NCI-H2227 treated with DMSO at 0.1 percent for 48 hours (cell line): Measurements from ENCODE around the gene TRIM52.

ENCODE experiments used
- DNase-seq: peaks from one replicate; lab custom pipeline; 2025; lab: John Stamatoyannopoulos, UW

TRIM52 gene

DNA sequence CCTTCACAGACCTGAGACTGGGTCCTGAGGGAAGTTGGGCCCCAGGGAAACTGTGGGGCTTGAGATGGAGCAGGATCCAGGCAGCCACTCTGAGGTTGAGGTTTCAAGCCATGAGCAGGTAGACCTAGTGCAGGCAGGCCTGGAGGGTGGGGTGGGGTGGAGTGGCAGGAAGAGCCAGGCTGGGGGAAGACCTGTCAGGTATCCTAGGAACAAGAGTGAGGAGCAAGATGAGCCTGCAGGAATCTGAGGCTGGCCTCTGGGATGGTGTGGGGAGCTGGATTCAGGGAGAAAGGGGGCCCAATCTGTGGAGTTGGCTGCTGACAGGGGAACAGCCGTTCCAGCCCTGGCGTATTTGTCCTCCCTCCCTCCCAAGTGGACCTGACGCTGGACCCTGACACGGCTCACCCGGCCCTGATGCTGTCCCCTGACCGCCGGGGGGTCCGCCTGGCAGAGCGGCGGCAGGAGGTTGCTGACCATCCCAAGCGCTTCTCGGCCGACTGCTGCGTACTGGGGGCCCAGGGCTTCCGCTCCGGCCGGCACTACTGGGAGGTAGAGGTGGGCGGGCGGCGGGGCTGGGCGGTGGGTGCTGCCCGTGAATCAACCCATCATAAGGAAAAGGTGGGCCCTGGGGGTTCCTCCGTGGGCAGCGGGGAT lies 27.0 kb downstream of the TRIM52 start:
- no peak for DNase-seq

DNA sequence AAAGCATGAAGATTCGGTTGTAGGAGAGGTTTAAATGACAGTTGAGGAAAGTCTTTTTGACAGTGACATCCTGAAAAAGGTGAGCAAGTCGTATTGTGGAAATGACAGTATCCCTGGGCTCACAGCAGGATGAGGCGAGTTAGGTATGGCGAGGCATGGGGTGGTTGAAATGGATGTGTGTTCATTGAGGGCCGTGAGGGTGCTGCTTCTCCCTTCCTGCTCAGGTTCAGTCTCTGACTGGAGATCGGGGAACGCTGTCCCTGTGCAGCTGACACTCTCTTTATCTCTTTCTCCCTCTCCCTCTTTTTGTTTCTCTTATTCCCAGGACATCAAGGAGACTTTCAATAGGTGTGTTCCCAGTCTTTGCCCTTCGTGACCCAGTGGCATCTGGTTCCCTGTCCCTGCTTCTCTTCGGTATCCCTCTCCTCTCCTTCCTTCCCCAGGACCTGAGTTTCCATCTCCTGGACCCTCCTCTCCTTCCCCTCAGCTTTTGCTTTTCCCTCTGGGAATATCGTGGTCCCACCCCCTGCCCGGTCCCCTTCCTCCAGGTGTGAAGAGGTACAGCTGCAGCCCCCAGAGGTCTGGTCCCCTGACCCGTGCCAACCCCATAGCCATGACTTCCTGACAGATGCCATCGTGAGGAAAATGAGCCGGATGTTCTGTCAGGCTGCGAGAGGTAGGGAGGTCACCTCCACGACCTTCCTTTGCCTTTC lies 27.7 kb downstream of the TRIM52 start:
- no peak for DNase-seq

DNA sequence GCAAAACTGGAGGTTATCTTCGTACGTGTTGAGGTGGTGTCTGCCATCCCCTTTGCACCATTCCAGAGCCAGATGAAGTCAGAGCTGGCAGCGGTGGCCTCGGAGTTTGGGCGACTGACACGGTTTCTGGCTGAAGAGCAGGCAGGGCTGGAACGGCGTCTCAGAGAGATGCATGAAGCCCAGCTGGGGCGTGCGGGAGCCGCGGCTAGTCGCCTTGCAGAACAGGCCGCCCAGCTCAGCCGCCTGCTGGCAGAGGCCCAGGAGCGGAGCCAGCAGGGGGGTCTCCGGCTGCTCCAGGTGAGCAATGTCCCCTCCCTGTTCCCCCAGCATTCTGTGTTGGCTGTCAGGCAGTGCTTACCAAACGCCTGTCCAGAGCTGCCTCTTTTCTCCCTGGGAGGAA lies 28.4 kb downstream of the TRIM52 start:
- DNase-seq = no peak

DNA sequence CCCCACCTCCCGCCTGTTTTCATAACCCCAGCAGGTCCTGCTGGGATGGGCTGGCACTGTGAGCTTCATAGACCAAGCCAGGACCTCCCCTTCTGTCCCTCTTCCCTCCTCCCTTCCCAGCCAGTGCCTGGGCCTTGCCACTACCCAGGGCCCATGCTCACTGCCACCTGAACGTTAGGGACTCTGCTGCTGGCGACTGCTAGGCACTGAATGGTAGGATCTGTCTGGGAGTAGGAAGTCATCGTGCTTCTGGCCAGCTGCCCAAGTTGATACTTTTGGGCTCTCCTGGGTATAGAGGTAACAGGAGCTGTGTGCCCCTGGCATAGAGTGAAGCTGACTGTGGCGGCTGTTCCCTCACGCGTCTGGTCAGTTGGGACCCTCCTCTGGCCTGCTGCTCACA lies 29.5 kb downstream of the TRIM52 start:
- DNase-seq = no peak

DNA sequence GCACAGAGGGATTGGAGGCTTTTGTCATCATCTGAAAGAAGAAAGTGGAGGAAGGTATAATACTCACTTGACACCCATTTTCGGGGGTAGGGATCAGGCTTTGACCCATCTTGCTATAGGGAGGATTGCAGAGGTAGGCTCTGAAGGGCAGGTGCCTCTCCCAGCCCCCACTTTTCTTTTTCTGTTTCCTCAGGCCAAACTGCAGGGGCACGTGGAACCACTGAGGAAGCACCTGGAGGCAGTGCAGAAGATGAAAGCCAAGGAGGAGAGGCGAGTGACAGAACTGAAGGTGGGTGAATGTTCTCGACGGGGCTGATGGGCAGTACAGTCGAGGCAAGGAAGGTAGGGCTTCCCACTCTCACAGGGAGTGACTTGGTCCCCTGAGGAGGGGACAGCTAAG lies 30.4 kb downstream of the TRIM52 start:
- no peak for DNase-seq

DNA sequence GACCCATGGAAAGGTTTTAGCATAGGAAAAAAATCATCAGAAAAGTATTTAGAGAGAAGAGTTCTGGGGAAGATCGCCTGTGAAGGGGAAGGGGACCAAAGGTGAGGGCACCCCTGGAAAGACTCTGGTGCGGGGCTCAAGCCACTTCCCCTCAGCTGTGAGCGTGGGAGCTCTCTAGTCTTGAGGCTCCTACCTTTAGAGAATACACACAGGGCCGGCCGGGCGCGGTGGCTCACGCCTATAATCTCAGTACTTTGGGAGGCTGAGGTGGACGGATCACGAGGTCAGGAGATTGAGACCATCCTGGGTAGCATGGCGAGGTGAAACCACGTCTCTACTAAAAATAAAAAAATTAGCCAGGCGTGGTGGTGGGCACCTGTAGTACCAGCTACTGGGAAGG lies 30.9 kb downstream of the TRIM52 start:
- DNase-seq = no peak

DNA sequence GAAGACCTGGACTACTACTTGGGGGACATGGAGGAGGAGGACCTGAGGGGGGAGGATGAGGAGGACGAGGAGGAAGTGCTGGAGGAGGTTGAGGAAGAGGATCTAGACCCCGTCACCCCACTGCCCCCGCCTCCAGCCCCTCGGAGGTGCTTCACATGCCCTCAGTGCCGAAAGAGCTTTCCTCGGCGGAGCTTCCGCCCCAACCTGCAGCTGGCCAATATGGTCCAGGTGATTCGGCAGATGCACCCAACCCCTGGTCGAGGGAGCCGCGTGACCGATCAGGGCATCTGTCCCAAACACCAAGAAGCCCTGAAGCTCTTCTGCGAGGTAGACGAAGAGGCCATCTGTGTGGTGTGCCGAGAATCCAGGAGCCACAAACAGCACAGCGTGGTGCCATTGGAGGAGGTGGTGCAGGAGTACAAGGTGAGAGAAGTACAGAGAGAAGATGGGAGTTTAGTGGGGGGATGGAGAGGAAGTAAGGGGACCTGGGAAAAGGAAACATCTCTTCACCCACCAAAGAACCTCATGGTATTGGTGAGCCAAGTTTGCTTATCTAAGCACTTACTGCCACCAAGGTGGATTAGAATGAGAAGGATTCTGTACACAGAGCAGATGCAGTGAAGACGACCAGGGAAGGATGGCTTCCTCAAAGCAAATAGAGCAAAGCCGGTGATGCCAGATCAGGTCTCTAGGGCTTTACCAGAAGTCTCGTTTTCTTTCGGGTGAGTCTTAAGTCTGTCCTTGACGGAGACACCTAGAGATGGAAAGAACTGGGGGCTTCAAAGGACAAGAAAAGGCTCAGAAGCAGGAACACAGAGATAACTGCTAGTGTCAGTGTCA lies 36.3 kb downstream of the TRIM52 start:
- DNase-seq = no peak

DNA sequence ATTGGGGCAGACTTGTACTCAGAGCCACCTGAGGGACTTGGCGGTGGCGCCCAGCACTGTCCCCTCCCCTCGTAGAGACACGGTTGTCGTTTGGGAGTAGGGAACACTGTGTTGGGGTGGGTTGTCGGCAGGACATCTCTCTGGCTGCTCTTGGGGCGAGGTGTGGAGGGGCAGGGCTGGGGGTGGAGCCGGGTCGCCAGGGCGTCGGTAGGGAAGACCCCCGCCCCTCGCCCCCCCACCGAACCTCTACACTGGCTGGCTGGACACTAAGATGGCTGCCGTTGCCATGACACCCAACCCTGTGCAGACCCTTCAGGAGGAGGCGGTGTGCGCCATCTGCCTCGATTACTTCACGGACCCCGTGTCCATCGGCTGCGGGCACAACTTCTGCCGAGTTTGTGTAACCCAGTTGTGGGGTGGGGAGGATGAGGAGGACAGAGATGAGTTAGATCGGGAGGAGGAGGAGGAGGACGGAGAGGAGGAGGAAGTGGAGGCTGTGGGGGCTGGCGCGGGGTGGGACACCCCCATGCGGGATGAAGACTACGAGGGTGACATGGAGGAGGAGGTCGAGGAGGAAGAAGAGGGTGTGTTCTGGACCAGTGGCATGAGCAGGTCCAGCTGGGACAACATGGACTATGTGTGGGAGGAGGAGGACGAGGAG lies 37.1 kb downstream of the TRIM52 start:
- DNase-seq = no peak

DNA sequence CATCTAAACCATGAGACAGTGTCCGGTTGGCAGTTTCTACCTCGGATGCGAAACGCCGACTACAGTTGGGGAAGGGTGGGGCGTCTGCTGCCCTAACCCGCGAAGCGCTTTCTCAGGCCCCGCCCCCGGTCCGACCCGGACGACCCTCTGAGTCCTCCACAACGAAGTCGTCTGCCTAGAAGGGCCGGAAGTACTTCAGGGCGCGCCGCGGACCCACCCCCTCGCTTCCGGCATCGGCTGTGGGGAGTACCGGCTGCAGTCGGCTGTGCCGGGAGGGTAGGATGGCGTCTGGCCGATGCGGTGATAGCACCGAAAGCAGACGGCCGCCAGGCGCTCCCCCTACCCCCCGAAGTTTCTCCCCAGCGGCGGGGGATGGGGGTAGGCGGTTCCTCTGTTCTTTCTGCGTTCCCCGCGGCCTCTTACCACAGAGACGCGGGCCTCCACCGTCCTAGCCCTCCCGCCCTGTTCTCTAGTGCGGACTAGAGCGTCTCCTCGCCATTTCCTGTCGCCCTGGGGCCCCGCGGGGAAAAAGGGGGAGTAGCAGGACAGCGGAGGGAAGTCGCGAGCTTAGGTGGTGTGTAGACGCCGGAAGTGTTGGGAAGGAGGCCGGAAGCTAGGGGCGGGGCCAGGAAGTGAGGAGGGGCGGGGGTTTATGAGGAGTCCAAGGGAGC lies 37.8 kb downstream of the TRIM52 start, which contains the start of gene TRIM41:
TSS of gene TRIM41 (plus strand) at position 224 of the 671 bp plus-strand sequence. CDS start 719 bp downstream, outside the sequence.
- no peak for DNase-seq

DNA sequence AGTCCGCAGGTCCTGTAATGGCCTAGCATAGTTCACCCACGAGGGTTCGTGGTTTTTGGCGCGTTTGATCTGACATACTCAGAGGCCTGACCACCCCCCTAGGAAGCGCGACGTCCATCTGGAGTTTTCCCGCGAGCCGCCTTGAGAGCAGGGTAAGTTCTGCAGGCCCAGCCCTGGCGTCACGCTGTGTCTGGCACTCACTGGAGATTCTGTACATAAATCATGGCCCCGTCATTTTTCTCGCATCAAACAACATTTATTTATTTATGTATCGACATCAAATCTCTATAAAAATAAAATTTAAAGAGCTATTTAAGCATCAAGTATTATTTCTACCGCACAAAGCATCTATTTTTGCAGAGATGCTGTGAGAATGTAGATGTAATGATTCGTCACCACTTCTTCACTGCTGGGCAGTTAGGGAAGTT lies 38.3 kb downstream of the TRIM52 start:
- DNase-seq = no peak

DNA sequence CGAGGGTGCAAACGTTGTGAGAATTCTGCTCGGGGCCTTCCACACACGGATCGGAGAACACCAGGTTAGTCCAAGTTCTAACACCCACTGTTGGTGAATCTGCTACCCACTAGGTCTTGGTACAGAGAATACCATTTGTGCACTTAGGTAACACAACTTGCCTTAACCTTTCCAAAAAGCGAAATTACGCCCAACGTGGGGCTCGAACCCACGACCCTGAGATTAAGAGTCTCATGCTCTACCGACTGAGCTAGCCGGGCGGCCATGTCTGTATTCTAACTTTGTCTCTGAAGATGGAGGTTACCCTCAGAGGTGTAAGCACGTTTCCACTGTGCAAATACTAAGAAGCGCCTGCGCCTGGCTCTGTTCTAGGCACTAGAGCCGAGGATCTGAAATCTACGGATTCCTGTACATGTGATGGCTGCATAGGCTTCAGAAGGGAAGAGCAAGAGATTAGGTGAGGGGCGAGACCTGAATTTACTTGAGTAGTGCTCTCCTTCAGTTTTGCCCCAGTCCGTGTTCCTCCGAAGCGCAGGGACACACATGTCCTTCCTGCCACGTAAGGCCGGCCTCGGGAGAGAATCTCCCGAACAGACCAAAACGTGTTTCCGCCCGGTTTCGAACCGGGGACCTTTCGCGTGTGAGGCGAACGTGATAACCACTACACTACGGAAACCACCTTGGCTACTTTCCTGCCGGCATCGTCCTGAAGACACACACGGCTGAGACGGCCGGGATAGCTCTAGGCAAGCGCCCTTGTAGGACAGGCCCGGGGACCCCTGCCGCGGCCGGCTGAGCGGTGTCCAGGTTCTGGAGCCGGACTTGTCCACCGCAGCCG lies 38.9 kb downstream of the TRIM52 start:
- no peak for DNase-seq

DNA sequence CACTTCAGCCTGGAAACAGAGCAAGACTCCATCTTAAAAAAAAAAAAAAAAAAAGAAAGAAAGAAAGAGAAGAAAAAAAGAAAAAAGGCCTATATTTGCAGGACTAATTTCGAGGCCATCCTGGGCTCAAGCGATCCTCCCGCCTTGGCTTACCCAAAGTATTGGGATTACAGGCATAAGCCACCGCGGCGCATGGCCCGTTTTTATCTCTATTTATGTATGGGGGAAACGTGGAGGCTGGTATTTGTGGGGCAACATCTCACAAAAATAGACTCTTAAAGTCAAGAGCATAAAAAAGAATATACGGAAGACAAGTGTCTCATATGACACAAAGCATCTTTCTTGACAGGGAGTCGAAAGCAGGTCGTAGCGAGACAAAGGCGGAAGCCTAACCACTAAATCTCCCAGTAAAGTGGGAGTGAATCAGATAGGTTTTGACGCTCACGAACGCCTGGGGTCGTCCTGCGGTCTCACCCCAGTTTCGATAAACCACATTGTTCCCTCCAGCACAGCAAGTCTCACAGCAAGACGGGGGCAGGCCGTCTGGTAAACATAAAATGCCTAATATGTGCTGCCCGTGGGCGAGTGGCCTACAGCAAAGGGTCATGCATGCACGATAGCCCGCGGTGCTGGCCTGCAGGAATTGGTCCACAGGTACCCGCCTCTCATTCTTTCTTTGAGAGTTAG lies 39.7 kb downstream of the TRIM52 start:
- DNase-seq = no peak

DNA sequence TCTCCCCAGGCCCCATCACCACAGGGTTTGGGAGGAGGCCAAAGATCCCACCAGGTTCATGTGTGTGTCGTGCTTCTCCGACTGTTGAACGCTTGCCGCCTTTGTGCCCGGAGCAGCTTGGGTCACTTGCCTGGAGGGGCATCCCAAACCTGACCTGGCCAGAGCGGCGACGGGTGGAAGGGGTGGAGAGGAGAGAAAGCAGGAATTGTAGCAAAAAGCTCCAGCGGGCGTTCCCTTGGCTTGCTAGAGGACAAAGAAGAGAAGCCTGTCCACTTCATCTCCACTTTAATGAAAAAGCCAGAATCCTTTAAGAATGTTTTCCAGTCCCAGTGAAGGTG lies 40.8 kb downstream of the TRIM52 start:
- no peak for DNase-seq

DNA sequence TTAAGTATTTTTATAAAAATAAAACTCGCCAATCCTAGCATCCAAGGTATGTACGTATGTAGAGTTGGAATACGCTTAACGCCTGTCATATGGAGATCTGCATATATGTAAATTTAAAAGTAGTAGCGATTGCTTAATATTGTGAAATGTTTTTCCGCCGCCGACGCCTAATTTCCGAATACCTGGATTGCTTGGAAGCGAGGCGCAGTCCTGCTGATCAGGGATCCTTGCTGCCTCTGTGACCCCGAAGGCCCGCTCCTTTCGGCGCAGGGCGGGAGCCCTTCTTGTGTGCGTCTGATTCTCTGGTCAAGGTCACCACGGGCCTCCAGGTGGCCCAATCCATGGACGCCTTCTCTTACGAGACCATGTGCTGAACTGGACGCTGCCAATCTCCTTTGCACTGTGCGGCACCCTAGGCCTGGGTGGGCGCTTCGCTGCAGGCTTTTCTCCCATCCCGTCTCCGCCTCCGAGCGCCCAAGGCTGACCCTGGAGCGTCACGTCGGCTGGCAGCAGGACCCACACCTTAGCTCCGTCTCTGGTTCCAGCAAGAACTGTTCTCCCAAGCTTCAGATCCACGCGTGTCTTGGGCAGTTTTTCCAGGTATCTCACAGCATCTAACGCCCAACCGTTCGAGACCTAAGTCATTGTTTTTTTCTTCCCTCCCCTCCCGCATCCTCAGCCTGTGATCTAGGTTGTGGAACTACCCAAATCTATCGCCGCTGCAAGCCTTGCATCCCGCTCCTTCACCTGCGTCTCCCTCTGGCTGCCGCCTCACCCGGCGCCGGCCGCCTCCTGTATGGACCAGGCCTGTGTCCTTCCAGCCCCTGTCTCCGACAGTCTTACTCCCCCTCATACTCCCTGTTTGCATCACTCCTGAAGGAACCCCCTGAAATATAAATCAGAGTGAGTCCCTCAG lies 41.4 kb downstream of the TRIM52 start:
- DNase-seq = no peak

DNA sequence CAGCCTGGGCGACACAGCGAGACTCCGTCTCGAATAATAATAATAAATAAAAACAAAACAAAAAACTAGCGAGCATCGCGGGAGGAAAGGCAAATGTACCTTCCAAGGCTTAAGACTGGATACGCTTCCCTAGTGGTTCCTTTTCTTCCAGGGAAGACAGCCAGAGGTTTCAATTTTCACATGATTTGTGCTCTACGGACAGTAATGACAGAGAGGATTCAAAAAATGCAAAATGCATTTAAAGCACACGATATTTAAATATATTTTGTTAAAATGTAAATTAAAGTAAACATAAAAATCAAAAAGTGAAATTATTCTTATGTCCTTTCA lies 42.2 kb downstream of the TRIM52 start:
- DNase-seq = no peak

DNA sequence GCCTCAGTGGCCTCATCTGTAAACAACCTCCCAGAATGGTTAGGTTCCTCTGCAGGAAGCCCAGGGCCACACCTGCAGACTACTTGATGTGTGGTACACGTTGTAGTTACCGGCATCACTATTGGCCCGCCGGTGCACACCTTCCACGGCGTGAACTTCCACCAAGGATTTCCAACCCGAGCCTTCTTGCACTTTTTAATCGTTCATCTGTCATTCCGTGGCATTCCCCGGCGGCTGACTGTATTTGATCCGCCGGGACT lies 43.2 kb downstream of the TRIM52 start:
- DNase-seq = no peak

DNA sequence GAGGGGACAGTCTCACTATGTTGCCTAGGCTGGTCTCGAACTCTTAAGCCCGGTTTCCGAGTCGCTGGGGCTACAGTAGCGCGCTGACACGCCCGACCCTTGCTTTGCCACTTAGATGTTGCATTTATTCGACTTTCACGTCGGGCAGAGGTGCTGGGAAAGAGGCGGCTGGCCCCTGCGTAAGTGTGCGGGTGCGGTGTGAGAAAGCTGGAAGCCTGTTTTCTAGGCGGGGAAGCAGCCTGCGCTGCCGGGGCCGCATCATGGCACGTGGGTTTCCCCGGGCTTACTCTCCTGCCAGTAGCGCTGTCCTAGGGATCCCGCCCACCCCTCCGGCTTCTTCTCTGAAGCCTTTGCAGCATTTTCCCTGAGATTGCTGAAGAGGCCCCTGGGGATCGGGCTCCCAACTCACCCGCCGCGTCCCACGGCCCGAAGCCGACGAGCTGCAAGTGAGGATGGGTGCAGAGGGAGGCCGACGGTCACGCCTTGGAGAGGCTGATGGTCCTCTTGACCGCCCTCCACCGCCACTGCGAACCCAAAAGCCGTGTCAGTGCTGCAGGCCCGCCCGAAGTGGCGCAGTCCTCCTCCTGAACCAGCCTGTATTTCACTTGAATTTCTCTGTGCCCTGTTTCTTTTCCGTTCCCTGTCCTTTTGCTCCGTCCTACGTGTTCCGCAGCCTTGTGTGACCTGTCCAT lies 43.7 kb downstream of the TRIM52 start:
- DNase-seq = no peak

DNA sequence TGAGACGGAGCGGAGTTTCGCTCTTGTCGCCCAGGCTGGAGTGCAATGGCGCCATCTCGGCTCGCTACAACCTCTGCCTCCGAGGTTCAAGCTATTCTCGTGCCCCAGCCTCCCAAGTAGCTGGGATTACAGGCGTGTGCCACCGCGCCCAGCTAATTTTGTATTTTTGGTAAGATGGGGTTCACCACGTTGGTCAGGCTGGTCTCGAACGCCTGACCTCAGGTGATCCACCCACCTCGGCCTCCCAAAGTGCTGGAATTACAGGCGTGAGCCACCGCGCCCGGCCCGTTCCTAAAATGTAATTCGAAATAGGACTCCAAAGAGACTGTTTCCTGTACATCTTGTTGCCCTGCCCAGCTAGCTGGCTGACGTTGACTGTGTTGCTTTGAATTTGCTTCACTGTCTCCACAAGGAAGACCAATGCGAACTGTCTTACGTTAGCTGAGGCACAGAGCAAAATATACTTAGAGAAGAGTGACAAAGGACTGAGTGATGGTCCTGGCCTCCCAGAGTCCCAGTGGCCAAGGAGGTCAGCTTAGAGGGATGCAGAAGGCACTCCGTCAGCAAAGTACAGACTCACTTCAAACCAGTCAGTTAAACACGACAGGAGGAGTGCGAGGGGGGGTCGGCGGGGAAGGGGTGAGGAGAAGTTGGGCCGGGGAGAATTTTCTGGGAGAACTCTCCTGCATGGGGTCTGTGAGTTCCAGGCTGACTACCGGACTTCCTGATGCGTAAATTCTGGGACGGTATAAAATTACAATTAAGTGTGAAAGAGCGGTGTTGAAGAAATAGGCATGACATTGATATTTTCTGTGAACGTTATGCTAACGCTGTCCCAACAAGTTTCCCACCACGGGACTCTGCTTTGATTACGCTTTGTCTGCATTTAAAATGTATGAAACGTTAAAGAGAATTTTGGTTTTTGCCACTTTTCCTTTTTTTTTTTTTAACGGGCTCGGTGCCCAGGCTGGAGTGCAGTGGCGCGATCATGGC lies 44.6 kb downstream of the TRIM52 start:
- DNase-seq = no peak
